GM12873 (cell line): ENCODE measurements around the gene SAV1.

Source experiments
- TF ChIP-seq, protein P1 (sequence below): IDR thresholded peaks from 2 replicates; pipeline ENCODE4 v1.5.1; 2012; ENCODE audit warnings: low read depth, mild to moderate bottlenecking, moderate library complexity, low read length, control low read depth; ENCODE audit not compliant: insufficient read depth; ENCODE audit errors: missing control alignments

The SAV1 gene

DNA sequence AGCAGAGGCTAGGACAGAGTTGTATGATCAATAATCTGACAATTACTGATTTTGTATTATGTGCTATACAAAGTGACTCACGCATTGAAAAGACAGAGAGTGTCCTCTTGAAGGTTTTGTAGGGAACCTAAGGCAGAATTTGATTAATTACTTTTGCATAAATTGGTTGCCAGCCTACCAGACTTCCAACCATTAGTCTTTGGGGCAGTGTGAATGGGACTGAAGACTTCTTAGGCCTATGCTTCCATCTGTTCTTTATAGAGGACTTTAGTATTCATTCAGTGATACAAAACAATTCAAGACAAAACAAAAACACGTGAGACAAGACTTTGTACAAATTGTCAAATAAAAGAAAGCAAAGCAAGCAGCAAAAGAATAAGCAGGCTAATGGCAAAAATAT lies 61.6 kb downstream of the SAV1 start:
- TF ChIP-seq, protein P1, sequence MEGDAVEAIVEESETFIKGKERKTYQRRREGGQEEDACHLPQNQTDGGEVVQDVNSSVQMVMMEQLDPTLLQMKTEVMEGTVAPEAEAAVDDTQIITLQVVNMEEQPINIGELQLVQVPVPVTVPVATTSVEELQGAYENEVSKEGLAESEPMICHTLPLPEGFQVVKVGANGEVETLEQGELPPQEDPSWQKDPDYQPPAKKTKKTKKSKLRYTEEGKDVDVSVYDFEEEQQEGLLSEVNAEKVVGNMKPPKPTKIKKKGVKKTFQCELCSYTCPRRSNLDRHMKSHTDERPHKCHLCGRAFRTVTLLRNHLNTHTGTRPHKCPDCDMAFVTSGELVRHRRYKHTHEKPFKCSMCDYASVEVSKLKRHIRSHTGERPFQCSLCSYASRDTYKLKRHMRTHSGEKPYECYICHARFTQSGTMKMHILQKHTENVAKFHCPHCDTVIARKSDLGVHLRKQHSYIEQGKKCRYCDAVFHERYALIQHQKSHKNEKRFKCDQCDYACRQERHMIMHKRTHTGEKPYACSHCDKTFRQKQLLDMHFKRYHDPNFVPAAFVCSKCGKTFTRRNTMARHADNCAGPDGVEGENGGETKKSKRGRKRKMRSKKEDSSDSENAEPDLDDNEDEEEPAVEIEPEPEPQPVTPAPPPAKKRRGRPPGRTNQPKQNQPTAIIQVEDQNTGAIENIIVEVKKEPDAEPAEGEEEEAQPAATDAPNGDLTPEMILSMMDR = no peak

DNA sequence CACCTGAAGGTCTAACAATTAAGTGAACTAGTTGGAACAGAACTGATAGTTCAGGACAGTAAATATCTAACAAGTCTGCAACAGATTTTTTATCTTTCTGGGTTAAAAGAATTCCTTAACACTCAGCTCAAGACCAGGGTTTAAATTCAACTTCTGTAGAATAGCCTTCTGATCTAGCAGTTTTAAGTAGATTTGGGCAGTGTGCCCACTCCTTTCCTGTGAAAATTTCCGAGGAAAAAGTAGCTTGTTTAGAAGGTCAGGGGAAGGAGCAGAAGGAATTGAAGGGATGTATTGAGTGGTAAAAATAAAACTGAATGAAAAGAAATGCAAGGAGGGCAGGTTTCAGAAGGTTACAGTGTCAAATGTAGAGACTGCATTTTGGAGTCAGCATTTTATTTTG lies 62.3 kb downstream of the SAV1 start:
- TF ChIP-seq, protein P1 = no peak

DNA sequence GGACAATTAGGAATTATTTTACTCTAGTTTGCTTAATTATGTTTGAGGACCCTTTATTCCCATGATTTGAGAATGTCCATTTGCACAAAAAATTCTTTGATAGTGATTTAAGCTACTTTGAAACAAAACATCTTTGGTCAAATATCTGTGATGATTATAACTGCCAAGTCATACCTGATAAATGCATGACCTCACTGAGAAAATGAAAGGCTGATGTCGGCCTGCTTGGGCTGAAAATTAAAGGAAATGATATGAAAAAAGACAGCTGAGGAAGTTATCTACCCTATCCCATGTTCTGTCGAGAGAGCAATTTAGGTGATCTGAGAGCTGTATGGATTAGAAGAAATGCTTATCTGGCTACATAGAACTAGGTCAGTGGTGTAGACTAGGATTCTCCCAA lies 64.5 kb downstream of the SAV1 start:
- TF ChIP-seq, protein P1 = no peak

DNA sequence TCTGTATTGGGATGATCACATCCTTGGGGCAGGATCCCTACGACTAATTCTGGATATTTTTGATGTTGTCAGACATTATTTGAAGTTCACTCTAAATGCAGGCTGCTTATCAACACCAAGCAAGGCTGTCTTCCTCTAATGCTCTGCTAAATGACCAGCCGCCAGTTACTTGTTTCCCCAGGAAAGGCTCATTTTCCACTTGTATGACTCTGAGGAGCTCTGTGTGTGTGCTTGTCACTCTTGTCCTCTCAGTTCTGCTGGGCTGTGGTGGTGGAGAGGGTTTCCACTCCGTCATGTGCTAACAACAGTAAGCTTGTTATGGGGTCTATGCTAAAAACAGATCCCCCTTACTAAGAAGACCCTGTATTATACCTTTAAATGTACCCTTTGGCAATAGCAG lies 66.1 kb downstream of the SAV1 start:
- TF ChIP-seq, protein P1 = no peak

DNA sequence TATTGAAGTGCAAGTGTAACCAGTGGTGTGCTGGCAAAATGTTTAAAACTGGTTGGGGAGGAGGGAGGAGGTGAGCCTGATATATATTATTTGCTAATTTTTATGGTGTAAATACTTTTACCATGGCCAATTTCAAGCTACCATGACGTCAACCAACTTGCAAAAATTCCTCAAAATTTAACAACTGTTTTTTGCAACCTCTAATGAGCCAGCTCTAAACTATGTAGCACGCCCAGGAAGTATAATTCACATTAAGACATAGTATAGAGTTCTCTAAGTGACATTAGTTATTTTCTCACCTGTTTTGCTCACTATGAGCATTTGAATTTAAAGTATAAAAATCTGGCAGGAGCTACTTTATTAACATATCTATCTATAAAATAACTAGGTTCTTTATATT lies 66.7 kb downstream of the SAV1 start:
- TF ChIP-seq, protein P1 = no peak

DNA sequence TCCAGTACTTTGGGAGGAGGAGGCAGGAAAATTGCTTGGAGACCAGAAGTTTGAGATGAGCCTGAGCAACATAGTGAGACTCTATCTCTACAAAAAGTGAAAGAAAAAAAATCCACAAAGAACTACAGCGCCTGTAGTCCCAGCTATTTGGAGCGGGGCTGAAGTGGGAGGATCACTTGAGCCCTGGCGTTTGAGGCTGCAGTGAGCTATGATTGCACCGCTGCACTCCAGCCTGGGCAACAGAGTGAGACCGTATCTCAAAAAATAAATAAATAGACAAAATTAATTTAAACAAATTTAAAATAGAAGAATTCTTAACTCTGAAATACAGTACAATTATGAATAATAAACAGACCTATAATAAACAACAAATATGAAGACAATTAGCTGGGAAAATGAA lies 67.3 kb downstream of the SAV1 start:
- TF ChIP-seq, protein P1 = no peak

DNA sequence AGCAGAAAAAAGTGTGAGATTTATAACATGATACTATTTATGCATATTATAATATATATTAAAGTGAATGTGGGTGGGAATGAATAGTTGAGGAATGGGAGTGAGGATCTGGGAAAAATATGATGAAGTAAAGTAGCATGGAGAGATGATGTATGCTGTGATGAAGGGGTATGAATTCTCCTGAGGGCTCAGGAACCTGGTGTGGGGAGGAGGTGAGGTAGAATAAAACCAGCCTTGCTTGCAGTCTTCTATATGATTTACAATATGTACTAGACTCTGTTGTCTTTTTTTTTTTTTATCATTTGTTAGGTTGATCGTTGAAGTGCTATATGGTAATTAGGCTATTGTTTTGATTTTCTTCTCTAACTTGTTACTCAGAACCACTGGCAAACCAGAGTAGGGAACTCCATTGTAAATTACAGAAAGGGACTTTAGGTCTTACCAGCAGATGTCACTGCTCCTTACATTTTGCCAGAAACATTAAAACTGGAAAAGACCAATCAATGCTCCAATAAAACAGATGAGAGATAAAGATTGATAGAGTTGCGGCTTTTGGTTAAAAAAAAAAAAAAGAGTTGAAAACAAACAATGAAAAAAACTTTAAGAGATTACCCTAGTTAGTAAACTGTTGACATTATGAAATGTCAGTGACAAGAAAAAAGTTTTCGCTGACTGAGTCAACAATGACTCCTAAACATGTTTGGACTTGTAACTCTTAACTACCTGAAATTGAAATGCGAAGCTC lies 68.2 kb downstream of the SAV1 start:
- TF ChIP-seq, protein P1 = peak; percentile 52
